ENCODE data around the gene ECHS1. TPM values are rescaled to one million over a fixed set of nuclear protein-coding genes. Genes with fewer than 3 reads are reported as not detected.

The ECHS1 gene
- total and polyA plus RNA-seq, 2 of the 8 experiments (the other 6 are each of a cell fraction or from before 2014, with no cell fraction given) = 41.7 to 101 TPM

DNA sequence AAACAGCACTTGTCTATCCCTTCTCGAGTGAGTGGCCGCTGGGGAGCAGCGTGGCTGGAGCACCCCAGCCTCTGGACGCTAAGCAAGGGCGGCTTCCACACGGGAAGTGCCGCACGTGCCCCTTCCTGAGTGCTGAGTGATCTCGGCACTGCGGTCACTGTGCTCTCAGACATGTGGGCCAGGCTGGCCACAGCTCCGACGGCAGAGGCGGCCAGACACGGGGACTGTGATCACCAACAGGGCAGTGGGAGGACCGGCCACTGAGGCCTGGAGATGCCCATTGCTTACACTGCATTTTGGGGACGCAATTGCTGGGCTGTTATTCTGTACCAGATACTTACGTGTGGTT is 7.0 kb downstream of the ECHS1 start (continued):
- TF ChIP-seq HDAC6 (IDR thresholded peaks at IDR 0.05; ENCODE audit: low read depth, low read length) (no peak), POLR2AphosphoS5 (IDR thresholded peaks at IDR 0.05; ENCODE audit: low read depth, low read length) (no peak), RNF2 (IDR thresholded peaks at IDR 0.05; ENCODE audit: borderline replicate concordance, low read depth, low read length, missing control alignments, poor library complexity, severe bottlenecking) (no peak), EGR1 (IDR thresholded peaks at IDR 0.05; ENCODE audit: borderline replicate concordance, low read depth, low read length) (no peak), TEAD4 (IDR thresholded peaks at IDR 0.05; ENCODE audit: low read depth, low read length) (no peak)
